Keratinocyte (primary cell): ENCODE results near the gene CTNNA3. TPM values are rescaled to one million over a fixed set of nuclear protein-coding genes. Genes with fewer than 3 reads are reported as not detected.

Experiments
- DNase-seq: peaks from one replicate; pipeline ENCODE4 v3.0.0-alpha.2; 2011; ENCODE audit warnings: low read depth, missing footprints, low spot score
- FAIRE-seq: peaks from 2 replicates; lab custom pipeline; 2011; peaks lifted over from hg19 to GRCh38; lab: Jason Lieb, UNC
- H2AFZ ChIP-seq: 2 replicates; pipeline ENCODE4 v1.6.0; 2012; ENCODE audit warnings: low read length, control low read depth, inconsistent platforms; ENCODE audit not compliant: control insufficient read depth
- H3K27ac ChIP-seq: 2 replicates; pipeline ENCODE4 v1.5.1; 2011; ENCODE audit warnings: low read length; ENCODE audit not compliant: control insufficient read depth, insufficient read depth
- H3K27me3 ChIP-seq: 3 replicates; pipeline ENCODE4 v1.6.0; 2011; ENCODE audit warnings: low read length; ENCODE audit not compliant: control insufficient read depth, insufficient read depth; ENCODE audit errors: extremely low read depth
- H3K36me3 ChIP-seq, 2 experiments: 2 replicates in 1 of 2; 3 replicates in 1 of 2; pipeline ENCODE4 v1.5.1; 2011; ENCODE audit warnings: low read length in 2 of 2, mild to moderate bottlenecking in 1 of 2; ENCODE audit not compliant: control insufficient read depth in 2 of 2, insufficient read depth in 2 of 2; ENCODE audit errors: extremely low read depth in 1 of 2
- H3K4me1 ChIP-seq: 3 replicates; pipeline ENCODE4 v1.5.1; 2011; ENCODE audit warnings: low read length; ENCODE audit not compliant: control insufficient read depth, insufficient read depth; ENCODE audit errors: extremely low read depth
- H3K4me2 ChIP-seq: 3 replicates; pipeline ENCODE4 v1.6.0; 2011; ENCODE audit warnings: low read depth, low read length; ENCODE audit not compliant: control insufficient read depth, insufficient read depth; ENCODE audit errors: extremely low read depth
- H3K4me3 ChIP-seq, 3 experiments: fragments of 200-600 bp in 1 of 3; sonication (generic) in 1 of 3; 2 replicates in 2 of 3; 3 replicates in 1 of 3; pipeline ENCODE4 v1.5.1; 2011 to 2016; ENCODE audit warnings: low read length in 3 of 3, mild to moderate bottlenecking in 3 of 3, control low read depth in 2 of 3, inconsistent platforms in 1 of 3, low read depth in 1 of 3, mixed read lengths in 1 of 3, mixed run types in 1 of 3, moderate library complexity in 1 of 3; ENCODE audit not compliant: control insufficient read depth in 2 of 3, insufficient read depth in 2 of 3; ENCODE audit errors: extremely low read depth in 1 of 3
- H3K79me2 ChIP-seq: 2 replicates; pipeline ENCODE4 v1.6.0; 2012; ENCODE audit warnings: low read length; ENCODE audit not compliant: control insufficient read depth, insufficient read depth
- H3K9ac ChIP-seq: 3 replicates; pipeline ENCODE4 v1.6.0; 2011; ENCODE audit warnings: low read length; ENCODE audit not compliant: control insufficient read depth, insufficient read depth; ENCODE audit errors: extremely low read depth
- H3K9me1 ChIP-seq: 3 replicates; pipeline ENCODE4 v1.6.0; 2011; ENCODE audit warnings: low read length; ENCODE audit not compliant: control insufficient read depth, insufficient read depth; ENCODE audit errors: extremely low read depth
- H3K9me3 ChIP-seq: 2 replicates; pipeline ENCODE4 v1.5.1; 2012; ENCODE audit warnings: low read depth, low read length; ENCODE audit not compliant: control insufficient read depth
- H4K20me1 ChIP-seq: 3 replicates; pipeline ENCODE4 v1.6.0; 2011; ENCODE audit warnings: low read length; ENCODE audit not compliant: control insufficient read depth, insufficient read depth; ENCODE audit errors: extremely low read depth
- EZH2 ChIP-seq: IDR thresholded peaks from one replicate; pipeline ENCODE4 v1.6.1; 2012; ENCODE audit warnings: inconsistent platforms, mild to moderate bottlenecking, low read length, moderate library complexity
- dilution Hi-C: fragments of 300-500 bp; cut with MboI; formaldehyde crosslinking; loops from one replicate; pipeline ENCODE4 v1.7.0; 2020; ENCODE audit warnings: low sequenced_read_pairs; ENCODE audit not compliant: extremely low pct_ligation_motif_present
- polyA plus RNA-seq, 5 experiments: library from polyadenylated mRNA; depleted of rRNA in 3 of 5; stranded (reverse) in 3 of 5; stranded (forward) in 1 of 5; unstranded in 1 of 5; fragments of >200 nt; gene quantifications; 1 replicate in 1 of 5; 2 replicates in 3 of 5; 3 replicates in 1 of 5; pipeline versions ENCODE4 v1.2.1 to v1.2.3, GENCODE V29; 2011 to 2012; ENCODE audit warnings: missing spikeins in 2 of 5, low read depth in 1 of 5, low replicate concordance in 1 of 5
- TF ChIP-seq, protein P1 (sequence below), 3 experiments: IDR thresholded peaks in 1 of 3; conservative IDR thresholded peaks in 1 of 3; optimal IDR thresholded peaks in 1 of 3; 2 replicates in 2 of 3; 3 replicates in 1 of 3; pipeline versions ENCODE3 to v1.5.1; 2011; ENCODE audit warnings: low read length in 3 of 3, mild to moderate bottlenecking in 3 of 3, moderate library complexity in 2 of 3, control low read depth in 1 of 3, inconsistent platforms in 1 of 3; ENCODE audit not compliant: insufficient read depth in 2 of 3; ENCODE audit errors: extremely low read depth in 1 of 3

Gene CTNNA3
- polyA plus RNA-seq, 1 donor (not counting 4 experiments of a cell fraction or from before 2014, with no cell fraction given) = 0.01 TPM

DNA sequence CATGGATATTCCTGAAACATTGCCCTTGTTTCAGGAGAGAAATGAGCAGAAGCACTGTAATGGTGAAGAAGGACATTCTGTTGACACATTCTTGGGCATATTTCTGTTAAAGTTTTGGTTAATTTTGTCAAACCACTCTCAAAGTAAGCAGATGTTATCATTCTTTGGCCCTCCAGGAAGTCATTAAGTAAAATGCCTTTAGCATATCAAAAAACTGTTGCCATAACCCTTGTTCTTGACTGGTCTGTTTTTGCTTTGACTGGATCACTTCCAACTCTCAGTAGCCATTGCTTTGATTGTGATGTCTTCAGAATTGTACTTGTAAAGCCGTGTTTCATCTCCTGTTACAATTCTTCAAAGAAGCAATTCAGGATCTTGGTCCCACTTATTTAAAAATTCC, 1174.5 kb downstream of the CTNNA3 start:
- TF ChIP-seq, protein P1, sequence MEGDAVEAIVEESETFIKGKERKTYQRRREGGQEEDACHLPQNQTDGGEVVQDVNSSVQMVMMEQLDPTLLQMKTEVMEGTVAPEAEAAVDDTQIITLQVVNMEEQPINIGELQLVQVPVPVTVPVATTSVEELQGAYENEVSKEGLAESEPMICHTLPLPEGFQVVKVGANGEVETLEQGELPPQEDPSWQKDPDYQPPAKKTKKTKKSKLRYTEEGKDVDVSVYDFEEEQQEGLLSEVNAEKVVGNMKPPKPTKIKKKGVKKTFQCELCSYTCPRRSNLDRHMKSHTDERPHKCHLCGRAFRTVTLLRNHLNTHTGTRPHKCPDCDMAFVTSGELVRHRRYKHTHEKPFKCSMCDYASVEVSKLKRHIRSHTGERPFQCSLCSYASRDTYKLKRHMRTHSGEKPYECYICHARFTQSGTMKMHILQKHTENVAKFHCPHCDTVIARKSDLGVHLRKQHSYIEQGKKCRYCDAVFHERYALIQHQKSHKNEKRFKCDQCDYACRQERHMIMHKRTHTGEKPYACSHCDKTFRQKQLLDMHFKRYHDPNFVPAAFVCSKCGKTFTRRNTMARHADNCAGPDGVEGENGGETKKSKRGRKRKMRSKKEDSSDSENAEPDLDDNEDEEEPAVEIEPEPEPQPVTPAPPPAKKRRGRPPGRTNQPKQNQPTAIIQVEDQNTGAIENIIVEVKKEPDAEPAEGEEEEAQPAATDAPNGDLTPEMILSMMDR (optimal IDR thresholded peaks at IDR 0.05 in 1 of 3, IDR thresholded peaks at IDR 0.05 in 1 of 3, conservative IDR thresholded peaks at IDR 0.05 in 1 of 3; ENCODE audit: extremely low read depth in 1 of 3, insufficient read depth in 2 of 3, low read length in 3 of 3) = no peak
- TF ChIP-seq EZH2 = no peak
- Histone ChIP-seq H3K4me2 (no peak overlapping the region), H3K27ac (no peak overlapping the region), H2AFZ (no peak overlapping the region), H3K4me1 (no peaks in the 10 kb centered on the region), H4K20me1 (no peaks in the 10 kb centered on the region), H3K36me3 (no peaks in the 10 kb centered on the region), H3K4me3 (no peak overlapping the region), H3K9me1 (no peaks in the 10 kb centered on the region), H3K27me3 (no peaks in the 10 kb centered on the region), H3K9me3 (no peaks in the 10 kb centered on the region), H3K79me2 (no peaks in the 10 kb centered on the region), H3K9ac (no peak overlapping the region)
- FAIRE-seq = no peak
- dilution Hi-C loops = no loop called here
- DNase-seq = no peak

DNA sequence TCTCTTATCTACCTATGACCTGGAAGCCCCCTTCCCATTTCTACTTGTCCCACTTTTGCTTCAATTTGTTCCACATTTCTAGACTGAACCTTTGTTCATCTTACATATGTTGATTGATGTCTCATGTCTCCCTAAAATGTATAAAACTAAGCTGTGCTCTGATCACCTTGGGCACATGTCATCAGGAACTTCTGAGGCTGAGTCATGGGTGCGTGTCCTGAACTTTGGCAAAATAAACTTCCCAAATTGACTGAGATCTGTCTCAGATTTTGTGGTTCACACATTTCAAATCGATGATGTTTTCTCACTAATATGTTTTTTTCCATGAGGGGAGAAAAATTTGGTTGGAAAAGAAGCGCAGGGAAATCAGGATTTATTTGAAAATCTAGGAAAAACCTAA, 1176.4 kb downstream of the CTNNA3 start:
- Histone ChIP-seq H2AFZ (no peak overlapping the region), H4K20me1 (no peaks in the 10 kb centered on the region), H3K4me2 (no peak overlapping the region), H3K36me3 (no peaks in the 10 kb centered on the region), H3K9ac (no peak overlapping the region), H3K27ac (no peak overlapping the region), H3K9me1 (no peaks in the 10 kb centered on the region), H3K4me3 (no peak overlapping the region), H3K79me2 (no peaks in the 10 kb centered on the region), H3K4me1 (no peaks in the 10 kb centered on the region), H3K27me3 (no peaks in the 10 kb centered on the region), H3K9me3 (no peaks in the 10 kb centered on the region)
- TF ChIP-seq EZH2 = no peak
- DNase-seq (no peak), FAIRE-seq (no peak)
- dilution Hi-C loops = no loop called here

DNA sequence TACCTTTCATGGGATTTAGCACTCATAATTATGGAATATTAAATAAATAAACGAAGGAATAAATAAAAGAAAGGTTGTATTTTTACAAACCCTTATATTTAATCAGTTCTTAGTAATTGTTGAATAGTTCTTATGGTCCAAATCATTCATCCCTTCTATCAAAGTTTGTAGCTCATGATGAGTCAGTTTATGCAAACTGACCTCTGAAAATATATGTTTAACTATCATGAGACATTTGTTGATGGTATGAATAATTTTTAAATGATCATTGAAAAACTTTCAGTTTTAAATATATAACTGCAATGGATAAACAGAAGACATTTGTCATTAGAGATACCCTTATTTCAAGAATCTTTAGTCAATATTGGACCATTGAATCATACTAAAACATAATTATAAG, 1181.3 kb downstream of the CTNNA3 start:
- Histone ChIP-seq H2AFZ (no peak overlapping the region), H4K20me1 (no peaks in the 10 kb centered on the region), H3K36me3 (no peaks in the 10 kb centered on the region), H3K79me2 (no peaks in the 10 kb centered on the region), H3K27me3 (no peaks in the 10 kb centered on the region), H3K4me3 (no peak overlapping the region), H3K9ac (no peak overlapping the region), H3K9me1 (no peaks in the 10 kb centered on the region), H3K27ac (no peak overlapping the region), H3K9me3 (no peaks in the 10 kb centered on the region), H3K4me1 (no peaks in the 10 kb centered on the region), H3K4me2 (no peak overlapping the region)
- dilution Hi-C loops = no loop called here
- TF ChIP-seq EZH2 = no peak
- TF ChIP-seq, protein P1 (optimal IDR thresholded peaks at IDR 0.05 in 1 of 3, IDR thresholded peaks at IDR 0.05 in 1 of 3, conservative IDR thresholded peaks at IDR 0.05 in 1 of 3; ENCODE audit: extremely low read depth in 1 of 3, insufficient read depth in 2 of 3, low read length in 3 of 3) = no peak
- no peak for DNase-seq
- FAIRE-seq = no peak
